Activated naive CD8-positive, alpha-beta T cell treated with anti-CD3 and anti-CD28 coated beads for 36 hours (primary cell): ENCODE data around the gene ACO1. TPM values are rescaled to one million over a fixed set of nuclear protein-coding genes. Genes with fewer than 3 reads are reported as not detected.
"Not testable (repeated sequence)": the region's sequence is repeated elsewhere in the genome, so short reads cannot be mapped to it uniquely, and the experiment has no call there.

Experiments used
- DNase-seq: peaks from one replicate; pipeline ENCODE4 v3.0.0; 2021
- H3K27ac Mint-ChIP-seq: one replicate; pipeline ENCODE4 v1.8.0; 2022; ENCODE audit warnings: mild to moderate bottlenecking, moderate library complexity, mixed read lengths
- H3K27me3 Mint-ChIP-seq: one replicate; pipeline ENCODE4 v1.8.0; 2022; ENCODE audit warnings: mild to moderate bottlenecking, mixed read lengths
- H3K36me3 Mint-ChIP-seq: one replicate; pipeline ENCODE4 v1.8.0; 2021; ENCODE audit warnings: mild to moderate bottlenecking, mixed read lengths
- H3K4me1 Mint-ChIP-seq: one replicate; pipeline ENCODE4 v1.8.0; 2021; ENCODE audit warnings: mixed read lengths
- H3K4me3 Mint-ChIP-seq: one replicate; pipeline ENCODE4 v1.8.0; 2022; ENCODE audit warnings: mild to moderate bottlenecking, moderate library complexity, mixed read lengths
- H3K9me3 Mint-ChIP-seq: one replicate; pipeline ENCODE4 v1.8.0; 2022; ENCODE audit warnings: mixed read lengths
- total RNA-seq, 2 experiments: library from RNA; stranded (reverse); gene quantifications; one replicate each; pipeline ENCODE4 v1.2.3, GENCODE V29; 2021

The ACO1 gene
- 10 to 100 TPM; 16.3 to 16.7 TPM for total RNA-seq

DNA sequence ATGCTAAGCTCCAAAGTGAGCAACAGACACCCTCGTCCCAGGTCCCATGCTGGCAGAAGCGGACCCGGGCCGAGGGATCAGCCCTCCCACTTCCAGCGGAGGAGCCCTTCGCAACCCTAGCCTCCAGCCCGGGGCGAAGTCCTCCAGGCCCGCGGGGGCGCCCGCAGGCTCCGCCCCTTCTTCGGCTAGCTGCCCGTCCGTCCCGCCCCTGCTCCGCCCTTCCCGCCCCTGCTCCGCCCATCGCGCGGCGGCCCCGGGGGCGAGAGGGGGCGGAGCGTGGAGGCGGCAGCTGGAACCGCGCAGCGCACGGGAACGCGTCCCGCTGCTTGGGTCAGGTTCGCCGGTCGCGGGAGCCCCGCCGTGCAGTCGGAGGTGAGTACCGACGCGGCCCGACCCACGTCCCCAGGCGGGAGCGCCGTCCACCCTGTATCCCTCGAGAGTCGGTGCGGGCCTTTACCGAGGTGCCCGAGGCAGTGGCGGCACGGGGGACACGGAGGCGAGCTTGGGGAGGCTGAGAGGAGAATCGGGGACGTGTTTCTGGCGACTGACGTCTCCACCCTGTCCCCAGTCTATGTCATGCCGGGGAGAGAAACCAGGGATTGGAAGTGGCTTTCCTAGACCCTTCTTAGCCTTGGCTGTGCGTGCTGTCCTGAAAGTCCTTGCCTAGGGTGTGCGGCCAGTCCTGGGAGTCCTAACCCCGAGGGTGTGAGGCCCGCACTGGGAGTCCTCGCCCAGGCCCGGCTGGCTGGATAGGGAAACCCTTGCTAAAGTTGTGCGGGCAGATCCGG is at the start of gene ACO1:
TSS of gene ACO1 (plus strand) at position 280 of the 788 bp plus-strand sequence. CDS start 20,864 bp downstream, outside the sequence.
- no peaks in the 10 kb centered on the region for H3K9me3 Mint-ChIP-seq

DNA sequence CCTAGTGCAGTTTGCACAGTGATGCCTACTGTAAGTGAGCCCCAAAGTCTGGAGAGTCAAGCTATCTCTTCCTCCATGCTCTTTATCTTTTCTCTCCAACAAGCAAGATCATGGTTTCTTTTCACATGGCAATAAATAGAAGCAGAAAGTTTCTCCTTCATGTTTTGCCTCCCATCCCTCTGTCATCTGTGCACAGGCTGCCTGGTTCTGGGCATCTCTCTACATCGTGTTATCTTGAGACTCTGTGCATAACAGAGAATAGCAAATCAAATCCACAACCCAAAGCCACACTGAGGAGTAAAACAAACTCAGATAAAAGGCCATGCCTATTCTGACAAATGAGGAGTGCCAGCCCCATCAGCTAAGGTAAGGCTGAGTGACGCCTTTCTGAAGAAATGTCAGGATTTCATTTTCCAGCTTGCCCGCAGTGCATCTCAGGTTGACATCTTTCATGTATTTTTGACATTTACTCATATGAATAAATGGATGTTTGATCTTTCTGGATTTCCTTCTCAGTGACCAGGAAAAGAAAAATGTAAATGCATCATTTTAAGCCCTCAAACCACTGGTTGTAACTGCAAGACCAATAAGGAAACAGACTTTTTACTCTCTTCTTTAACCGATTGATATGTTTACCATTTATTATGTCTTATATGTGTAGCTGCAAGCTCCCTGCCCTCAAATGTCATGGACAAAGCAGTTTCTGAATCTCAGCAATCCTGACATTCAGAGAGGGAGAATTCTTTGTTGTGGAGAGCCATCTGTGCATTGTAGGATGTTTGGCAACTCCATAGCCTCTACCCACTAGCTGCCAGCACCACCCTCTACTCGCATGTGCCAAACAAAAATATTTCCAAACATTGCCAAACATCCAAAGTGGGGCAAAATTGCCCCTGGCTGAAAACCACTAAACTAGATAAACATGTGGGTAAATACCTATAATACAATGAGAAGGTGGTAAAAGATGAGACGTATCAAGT is 49.2 kb upstream of the ACO1 start:
- Mint-ChIP-seq H3K27me3 (no peaks in the 10 kb centered on the region), H3K4me1 (no peaks in the 10 kb centered on the region), H3K27ac (no peak overlapping the region), H3K9me3 (no peaks in the 10 kb centered on the region), H3K36me3 (no peaks in the 10 kb centered on the region), H3K4me3 (no peak overlapping the region)
- DNase-seq = no peak

More for the DNA sequence above, at the start of gene ACO1:
- Mint-ChIP-seq H3K36me3 (no peaks in the 10 kb centered on the region), H3K27me3 (peaks cover 17% of the 10 kb centered on the region), H3K4me3 (peak within 1 kb of the TSS; percentile 87), H3K4me1 (peaks cover 17% of the 10 kb centered on the region), H3K27ac (peak within 1 kb of the TSS; percentile 26)
- DNase-seq = peak; percentile 89

GRCh38 chr9:32339424-32339823 is 45.0 kb upstream of the ACO1 start:
- Mint-ChIP-seq H3K4me3 (no peak overlapping the region), H3K27ac (no peak overlapping the region), H3K9me3 (no peaks in the 10 kb centered on the region), H3K27me3 (no peaks in the 10 kb centered on the region), H3K4me1 (peaks cover 7% of the 10 kb centered on the region), H3K36me3 (no peaks in the 10 kb centered on the region)
- DNase-seq = no peak

- H3K4me3 Mint-ChIP-seq = no peak overlapping the region
- no peaks in the 10 kb centered on the region for H3K36me3 Mint-ChIP-seq
- peaks cover 9% of the 10 kb centered on the region for H3K4me1 Mint-ChIP-seq
- no peaks in the 10 kb centered on the region for H3K27me3 Mint-ChIP-seq
- no peaks in the 10 kb centered on the region for H3K9me3 Mint-ChIP-seq
- DNase-seq = no peak
- H3K27ac Mint-ChIP-seq = no peak overlapping the region
Measured at GRCh38 chr9:32340361-32340760, 44.1 kb upstream of the ACO1 start.

DNA sequence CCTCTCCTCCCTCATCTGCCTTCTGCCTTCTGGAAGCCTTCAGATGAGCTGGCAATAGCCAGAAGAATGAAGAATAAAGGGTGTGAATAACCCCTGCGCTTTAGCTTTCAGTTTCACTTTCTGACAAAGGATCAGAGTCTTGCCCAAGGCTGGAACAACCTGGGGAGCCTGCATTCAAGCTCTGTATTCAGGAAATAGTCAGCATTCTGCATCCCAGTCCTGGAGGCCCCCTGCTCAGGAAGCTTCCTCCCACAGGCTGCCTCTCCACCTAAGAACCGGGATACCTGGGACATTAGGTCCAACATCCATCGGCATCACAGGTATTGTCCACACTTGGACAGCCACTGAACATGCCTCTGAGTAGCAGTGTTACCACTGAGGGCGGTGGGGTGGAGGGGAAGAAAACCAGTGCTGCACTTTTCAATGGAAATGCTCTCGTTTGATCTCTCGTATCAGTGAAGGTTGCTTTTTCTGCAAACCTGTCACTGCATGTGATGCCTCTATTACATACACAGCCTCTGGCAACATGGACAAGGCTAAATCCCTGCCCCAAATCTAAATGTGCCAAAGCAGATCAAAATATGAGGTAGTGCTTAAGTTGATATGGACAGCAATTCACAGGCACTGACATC is 39.8 kb upstream of the ACO1 start:
- Mint-ChIP-seq H3K27me3 (no peaks in the 10 kb centered on the region), H3K27ac (no peak overlapping the region), H3K9me3 (no peaks in the 10 kb centered on the region), H3K4me1 (peaks cover 9% of the 10 kb centered on the region), H3K36me3 (no peaks in the 10 kb centered on the region), H3K4me3 (no peak overlapping the region)
- no peak for DNase-seq

DNA sequence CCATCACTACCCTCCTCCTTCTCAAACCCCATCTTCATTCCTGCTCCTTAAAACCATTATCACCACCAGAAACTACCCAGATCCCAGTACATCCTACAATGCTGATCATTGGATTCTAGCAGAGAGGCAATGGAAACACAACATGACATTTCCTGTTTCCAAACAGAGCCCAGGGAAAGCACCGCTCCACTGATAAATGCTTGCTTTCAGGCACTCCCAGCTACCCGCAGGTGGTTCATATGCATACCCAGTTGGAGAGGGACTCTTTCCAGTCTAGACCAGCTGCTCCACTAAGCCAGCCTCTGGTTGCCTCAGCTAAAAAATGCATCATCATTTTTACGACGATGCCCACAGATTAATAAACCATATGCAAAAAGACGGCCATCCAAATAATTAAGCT is 39.2 kb upstream of the ACO1 start:
- H3K4me1 Mint-ChIP-seq = peaks cover 9% of the 10 kb centered on the region
- no peak for DNase-seq
- H3K27ac Mint-ChIP-seq = no peak overlapping the region
- H3K36me3 Mint-ChIP-seq = no peaks in the 10 kb centered on the region
- H3K4me3 Mint-ChIP-seq = no peak overlapping the region
- no peaks in the 10 kb centered on the region for H3K27me3 Mint-ChIP-seq
- H3K9me3 Mint-ChIP-seq = no peaks in the 10 kb centered on the region

DNA sequence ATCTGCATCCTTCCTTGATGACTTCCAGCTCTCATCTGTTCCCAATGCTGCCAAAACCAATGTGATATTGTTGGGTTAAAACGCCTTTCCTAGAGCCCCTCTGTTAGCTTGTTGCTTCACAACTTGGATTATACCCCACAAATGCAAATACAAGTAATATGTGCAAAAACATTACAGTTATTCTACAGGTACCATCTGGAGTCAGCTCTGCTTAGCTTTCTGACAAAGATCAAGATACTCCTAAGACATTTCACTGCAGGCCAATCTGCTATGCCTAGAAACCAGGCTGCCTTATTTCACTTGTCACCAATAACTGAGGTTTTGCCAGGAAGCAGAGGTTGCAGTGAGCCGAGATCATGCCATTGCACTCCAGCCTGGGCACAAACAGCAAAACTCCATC is 36.9 kb upstream of the ACO1 start:
- Mint-ChIP-seq H3K9me3 (no peaks in the 10 kb centered on the region), H3K4me3 (no peak overlapping the region), H3K27me3 (no peaks in the 10 kb centered on the region), H3K36me3 (no peaks in the 10 kb centered on the region), H3K4me1 (peaks cover 9% of the 10 kb centered on the region), H3K27ac (no peak overlapping the region)
- DNase-seq = no peak

DNA sequence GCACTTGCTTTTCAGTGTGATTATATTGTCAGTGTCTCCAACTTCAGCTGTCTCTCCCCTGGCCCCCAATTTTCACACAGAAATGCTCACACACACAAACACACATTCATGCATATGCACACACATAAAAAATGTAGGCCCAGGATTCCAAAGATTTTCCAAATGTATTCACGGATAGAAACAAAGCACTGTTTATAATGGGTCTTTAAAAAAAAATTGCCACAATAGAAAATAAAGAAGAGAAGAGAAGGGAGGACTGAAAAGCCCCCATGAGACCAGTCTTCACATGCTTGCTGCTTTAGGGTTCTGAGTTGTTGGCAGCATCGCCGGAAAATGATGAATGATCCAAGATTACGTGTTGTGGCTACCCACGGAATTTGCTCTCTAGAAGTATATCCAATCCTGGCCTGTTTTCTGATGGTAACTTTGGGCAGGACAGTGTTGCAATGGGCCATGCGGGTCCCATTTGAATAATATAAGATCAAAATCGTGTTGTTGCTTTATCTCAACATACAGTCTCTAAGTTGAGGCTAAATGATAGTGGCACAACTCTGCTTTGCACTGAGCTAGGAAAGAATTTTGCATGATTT is 36.2 kb upstream of the ACO1 start:
- Mint-ChIP-seq H3K9me3 (no peaks in the 10 kb centered on the region), H3K4me3 (no peak overlapping the region), H3K27ac (no peak overlapping the region), H3K4me1 (peaks cover 9% of the 10 kb centered on the region), H3K36me3 (no peaks in the 10 kb centered on the region), H3K27me3 (no peaks in the 10 kb centered on the region)
- DNase-seq = no peak

GRCh38 chr9:32349013-32349412 is 35.4 kb upstream of the ACO1 start:
- Mint-ChIP-seq H3K4me3 (no peak overlapping the region), H3K9me3 (no peaks in the 10 kb centered on the region), H3K4me1 (peaks cover 6% of the 10 kb centered on the region), H3K36me3 (no peaks in the 10 kb centered on the region), H3K27me3 (no peaks in the 10 kb centered on the region), H3K27ac (no peak overlapping the region)
- no peak for DNase-seq

DNA sequence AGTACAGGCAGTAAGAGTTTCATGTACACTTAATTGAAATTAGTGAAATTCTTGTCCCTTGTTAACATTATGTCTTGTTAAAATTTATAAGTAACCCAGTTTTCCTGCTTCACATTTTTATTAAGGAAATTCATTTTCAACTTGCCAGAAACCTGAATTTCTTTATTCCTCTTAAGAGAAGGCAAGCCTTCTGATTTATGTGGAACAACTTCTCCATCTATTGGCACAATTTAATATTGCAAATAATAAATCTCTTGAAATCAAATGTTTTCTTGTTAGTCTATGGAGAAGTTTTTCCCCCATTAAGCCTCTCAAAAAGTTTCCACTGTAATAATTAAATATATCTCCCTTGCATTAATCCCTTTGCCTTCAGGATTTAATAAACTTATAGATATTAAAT is 33.8 kb upstream of the ACO1 start:
- H3K27ac Mint-ChIP-seq = no peak overlapping the region
- no peak overlapping the region for H3K4me3 Mint-ChIP-seq
- H3K9me3 Mint-ChIP-seq = no peaks in the 10 kb centered on the region
- H3K4me1 Mint-ChIP-seq = no peaks in the 10 kb centered on the region
- H3K36me3 Mint-ChIP-seq = no peaks in the 10 kb centered on the region
- DNase-seq = no peak
- no peaks in the 10 kb centered on the region for H3K27me3 Mint-ChIP-seq

GRCh38 chr9:32351845-32352244 is 32.6 kb upstream of the ACO1 start:
- H3K9me3 Mint-ChIP-seq = no peaks in the 10 kb centered on the region
- peak overlapping the region; percentile 11 for H3K4me3 Mint-ChIP-seq
- H3K36me3 Mint-ChIP-seq = no peaks in the 10 kb centered on the region
- H3K27ac Mint-ChIP-seq = no peak overlapping the region
- DNase-seq = no peak
- peaks cover 3% of the 10 kb centered on the region for H3K27me3 Mint-ChIP-seq
- no peaks in the 10 kb centered on the region for H3K4me1 Mint-ChIP-seq

DNA sequence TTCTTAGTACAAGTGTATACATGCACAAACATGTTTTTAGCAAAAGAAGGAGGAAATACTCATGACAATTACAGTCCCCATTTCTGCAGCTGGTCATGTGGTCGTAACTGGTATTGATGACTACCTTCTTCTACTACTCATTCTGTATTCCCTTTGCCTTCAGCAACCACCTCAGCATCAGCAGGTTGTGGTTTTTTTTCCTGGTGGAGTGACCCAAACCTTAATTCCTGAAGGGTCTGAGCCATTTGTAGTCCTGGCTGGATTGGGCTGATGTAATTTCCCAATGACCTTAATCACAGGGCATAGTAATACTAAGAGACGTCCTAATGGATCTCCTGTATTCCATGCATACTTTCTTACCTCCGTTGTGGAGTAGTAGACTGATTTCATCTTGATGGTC is 31.0 kb upstream of the ACO1 start:
- not testable (repeated sequence) for DNase-seq, H3K36me3 Mint-ChIP-seq, H3K9me3 Mint-ChIP-seq, H3K27ac Mint-ChIP-seq, H3K27me3 Mint-ChIP-seq, H3K4me3 Mint-ChIP-seq, H3K4me1 Mint-ChIP-seq

- Mint-ChIP-seq H3K27me3 (peaks cover 9% of the 10 kb centered on the region), H3K4me1 (no peaks in the 10 kb centered on the region), H3K4me3 (no peak overlapping the region), H3K9me3 (no peaks in the 10 kb centered on the region), H3K27ac (no peak overlapping the region), H3K36me3 (no peaks in the 10 kb centered on the region)
- DNase-seq = no peak
Measured at GRCh38 chr9:32359452-32359851, 25.0 kb upstream of the ACO1 start.

DNA sequence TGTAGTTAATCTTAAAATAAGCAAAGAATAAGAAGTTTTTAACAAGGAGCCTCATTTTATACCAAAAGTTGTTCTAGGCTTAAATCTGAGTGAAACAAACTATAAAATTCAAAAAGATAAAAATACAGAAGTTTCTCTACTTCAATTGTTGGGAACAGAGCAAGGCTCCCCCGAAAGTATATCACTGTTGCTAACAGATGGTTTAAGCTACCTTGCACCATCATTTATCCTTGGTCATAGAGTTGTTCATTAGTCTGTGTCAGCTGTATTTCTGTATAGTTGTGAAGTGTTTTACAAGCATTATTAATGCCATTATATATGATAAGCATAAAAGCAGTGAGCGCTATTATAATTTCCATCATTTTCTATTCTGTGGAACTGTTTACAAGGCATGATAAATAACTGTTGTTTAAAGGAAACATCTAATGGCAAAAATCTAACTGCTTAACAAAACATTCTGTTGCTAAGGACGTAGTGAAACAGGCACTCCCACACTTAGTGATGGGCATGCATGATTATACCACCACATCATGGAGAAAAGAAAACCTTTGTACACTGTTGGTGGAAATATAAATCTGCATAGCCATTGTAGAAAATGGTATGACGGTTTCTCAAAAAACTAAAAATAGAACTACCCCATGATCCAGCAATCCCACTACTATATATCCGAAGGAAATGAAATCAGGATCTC is 23.3 kb upstream of the ACO1 start:
- DNase-seq = no peak
- H3K27ac Mint-ChIP-seq = no peak overlapping the region
- H3K36me3 Mint-ChIP-seq = no peaks in the 10 kb centered on the region
- no peaks in the 10 kb centered on the region for H3K4me1 Mint-ChIP-seq
- H3K27me3 Mint-ChIP-seq = peaks cover 9% of the 10 kb centered on the region
- no peak overlapping the region for H3K4me3 Mint-ChIP-seq
- H3K9me3 Mint-ChIP-seq = no peaks in the 10 kb centered on the region
